ENCODE results near the gene OTOG.

Gene OTOG

GRCh38 chr11:17581732-17582053 lies 34.6 kb downstream of the OTOG start:
- no peak overlapping the region for H3K9ac ChIP-seq (ENCODE audit: insufficient read length)
- H3K27ac ChIP-seq: no peak overlapping the region
- no peak for DNase-seq (ENCODE audit: low read depth, low spot score)
- H3K36me3 ChIP-seq (ENCODE audit: insufficient read depth, low read length): no peaks in the 10 kb centered on the region
- H3K4me3 ChIP-seq: no peak overlapping the region
- no peak for TF ChIP-seq EZH2 (IDR thresholded peaks at IDR 0.05)
- no peak for TF ChIP-seq POLR2AphosphoS5 (IDR thresholded peaks at IDR 0.05; ENCODE audit: borderline replicate concordance, low read depth, low read length)
- TF ChIP-seq FOXP2 (optimal IDR thresholded peaks at IDR 0.05; ENCODE audit: control extremely low read depth, extremely low read length, insufficient read depth): no peak
- H3K9me3 ChIP-seq (ENCODE audit: low read depth, low read length): no peaks in the 10 kb centered on the region

- Histone ChIP-seq H3K9me3 (ENCODE audit: low read depth, low read length) (no peaks in the 10 kb centered on the region), H3K4me3 (no peak overlapping the region), H3K36me3 (ENCODE audit: insufficient read depth, low read length) (no peaks in the 10 kb centered on the region), H3K9ac (ENCODE audit: insufficient read length) (no peak overlapping the region), H3K27ac (no peak overlapping the region)
- TF ChIP-seq POLR2AphosphoS5 (IDR thresholded peaks at IDR 0.05; ENCODE audit: borderline replicate concordance, low read depth, low read length) (no peak), FOXP2 (optimal IDR thresholded peaks at IDR 0.05; ENCODE audit: control extremely low read depth, extremely low read length, insufficient read depth) (no peak), EZH2 (IDR thresholded peaks at IDR 0.05) (no peak)
- DNase-seq (ENCODE audit: low read depth, low spot score): no peak
These were observed 39.0 kb downstream of the OTOG start for GRCh38 chr11:17585911-17586695.

GRCh38 chr11:17588166-17588565 lies 41.1 kb downstream of the OTOG start:
- Histone ChIP-seq H3K27ac (no peak overlapping the region), H3K36me3 (ENCODE audit: insufficient read depth, low read length) (no peaks in the 10 kb centered on the region), H3K9ac (ENCODE audit: insufficient read length) (no peak overlapping the region), H3K4me3 (no peak overlapping the region), H3K9me3 (ENCODE audit: low read depth, low read length) (no peaks in the 10 kb centered on the region)
- TF ChIP-seq EZH2 (IDR thresholded peaks at IDR 0.05): no peak
- TF ChIP-seq FOXP2 (optimal IDR thresholded peaks at IDR 0.05; ENCODE audit: control extremely low read depth, extremely low read length, insufficient read depth): no peak
- no peak for TF ChIP-seq POLR2AphosphoS5 (IDR thresholded peaks at IDR 0.05; ENCODE audit: borderline replicate concordance, low read depth, low read length)
- no peak for DNase-seq (ENCODE audit: low read depth, low spot score)

GRCh38 chr11:17588721-17589120 lies 41.7 kb downstream of the OTOG start:
- H3K4me3 ChIP-seq: no peak overlapping the region
- H3K27ac ChIP-seq: no peak overlapping the region
- no peaks in the 10 kb centered on the region for H3K9me3 ChIP-seq (ENCODE audit: low read depth, low read length)
- H3K36me3 ChIP-seq (ENCODE audit: insufficient read depth, low read length): no peaks in the 10 kb centered on the region
- DNase-seq (ENCODE audit: low read depth, low spot score): no peak
- TF ChIP-seq POLR2AphosphoS5 (IDR thresholded peaks at IDR 0.05; ENCODE audit: borderline replicate concordance, low read depth, low read length) (no peak), FOXP2 (optimal IDR thresholded peaks at IDR 0.05; ENCODE audit: control extremely low read depth, extremely low read length, insufficient read depth) (no peak), EZH2 (IDR thresholded peaks at IDR 0.05) (no peak)
- H3K9ac ChIP-seq (ENCODE audit: insufficient read length): no peak overlapping the region

GRCh38 chr11:17590463-17590862 lies 43.4 kb downstream of the OTOG start:
- no peak for TF ChIP-seq POLR2AphosphoS5 (IDR thresholded peaks at IDR 0.05; ENCODE audit: borderline replicate concordance, low read depth, low read length)
- no peak for TF ChIP-seq FOXP2 (optimal IDR thresholded peaks at IDR 0.05; ENCODE audit: control extremely low read depth, extremely low read length, insufficient read depth)
- no peak for TF ChIP-seq EZH2 (IDR thresholded peaks at IDR 0.05)
- H3K9me3 ChIP-seq (ENCODE audit: low read depth, low read length): no peaks in the 10 kb centered on the region
- DNase-seq (ENCODE audit: low read depth, low spot score): no peak
- no peak overlapping the region for H3K9ac ChIP-seq (ENCODE audit: insufficient read length)
- no peak overlapping the region for H3K4me3 ChIP-seq
- H3K36me3 ChIP-seq (ENCODE audit: insufficient read depth, low read length): no peaks in the 10 kb centered on the region
- no peak overlapping the region for H3K27ac ChIP-seq

- H3K36me3 ChIP-seq (ENCODE audit: insufficient read depth, low read length): no peaks in the 10 kb centered on the region
- H3K4me3 ChIP-seq: no peak overlapping the region
- no peak for DNase-seq (ENCODE audit: low read depth, low spot score)
- no peak overlapping the region for H3K27ac ChIP-seq
- no peak for TF ChIP-seq EZH2 (IDR thresholded peaks at IDR 0.05)
- no peak for TF ChIP-seq FOXP2 (optimal IDR thresholded peaks at IDR 0.05; ENCODE audit: control extremely low read depth, extremely low read length, insufficient read depth)
- no peak for TF ChIP-seq POLR2AphosphoS5 (IDR thresholded peaks at IDR 0.05; ENCODE audit: borderline replicate concordance, low read depth, low read length)
- no peaks in the 10 kb centered on the region for H3K9me3 ChIP-seq (ENCODE audit: low read depth, low read length)
- no peak overlapping the region for H3K9ac ChIP-seq (ENCODE audit: insufficient read length)
These were observed 44.2 kb downstream of the OTOG start for GRCh38 chr11:17591293-17591692.

GRCh38 chr11:17593466-17594245 lies 46.6 kb downstream of the OTOG start:
- H3K27ac ChIP-seq: no peak overlapping the region
- no peak for DNase-seq (ENCODE audit: low read depth, low spot score)
- no peak overlapping the region for H3K9ac ChIP-seq (ENCODE audit: insufficient read length)
- no peaks in the 10 kb centered on the region for H3K9me3 ChIP-seq (ENCODE audit: low read depth, low read length)
- no peak for TF ChIP-seq POLR2AphosphoS5 (IDR thresholded peaks at IDR 0.05; ENCODE audit: borderline replicate concordance, low read depth, low read length)
- no peak for TF ChIP-seq EZH2 (IDR thresholded peaks at IDR 0.05)
- TF ChIP-seq FOXP2 (optimal IDR thresholded peaks at IDR 0.05; ENCODE audit: control extremely low read depth, extremely low read length, insufficient read depth): no peak
- no peak overlapping the region for H3K4me3 ChIP-seq
- H3K36me3 ChIP-seq (ENCODE audit: insufficient read depth, low read length): no peaks in the 10 kb centered on the region

GRCh38 chr11:17594686-17595192 lies 47.7 kb downstream of the OTOG start:
- H3K9ac ChIP-seq (ENCODE audit: insufficient read length): no peak overlapping the region
- TF ChIP-seq POLR2AphosphoS5 (IDR thresholded peaks at IDR 0.05; ENCODE audit: borderline replicate concordance, low read depth, low read length): no peak
- no peak overlapping the region for H3K27ac ChIP-seq
- no peak overlapping the region for H3K4me3 ChIP-seq
- H3K36me3 ChIP-seq (ENCODE audit: insufficient read depth, low read length): no peaks in the 10 kb centered on the region
- DNase-seq (ENCODE audit: low read depth, low spot score): no peak
- H3K9me3 ChIP-seq (ENCODE audit: low read depth, low read length): no peaks in the 10 kb centered on the region
